Spleen (tissue), 7 donors: ENCODE data around the gene EIPR1.

Experiments
- POLR2A ChIP-seq, 3 donors: fragments of 450-650 bp; IDR thresholded peaks; one replicate each; pipeline ENCODE4 v1.5.1; 2017; ENCODE audit warnings: antibody characterized with exemption in 3 of 3, mild to moderate bottlenecking in 1 of 3
- POLR2AphosphoS5 ChIP-seq, 3 donors: sonication (generic); formaldehyde crosslinking; IDR thresholded peaks; one replicate each; pipeline ENCODE4 v1.5.1; 2017; ENCODE audit warnings: antibody characterized with exemption in 3 of 3
- TF ChIP-seq, protein P1 (sequence below), 11 experiments: fragments of 200-600 bp in 7 of 11; fragments of 450-650 bp in 4 of 11; sonication (generic) in 4 of 11; IDR thresholded peaks in 8 of 11; conservative IDR thresholded peaks in 3 of 11; 1 replicate in 7 of 11; 2 replicates in 4 of 11; pipeline versions ENCODE4 v1.4.0 to v1.8.0; 2016 to 2021; ENCODE audit warnings: antibody characterized with exemption in 11 of 11, inconsistent platforms in 4 of 11, mild to moderate bottlenecking in 1 of 11
- donor health status: DM: no; HTN: no; CAD: no; lungs with moderate emphysema.
- donor health status: DM: no; HTN: no; CAD: no.
- donor health status: DM: no; HTN: no; CAD: no.

DNA sequence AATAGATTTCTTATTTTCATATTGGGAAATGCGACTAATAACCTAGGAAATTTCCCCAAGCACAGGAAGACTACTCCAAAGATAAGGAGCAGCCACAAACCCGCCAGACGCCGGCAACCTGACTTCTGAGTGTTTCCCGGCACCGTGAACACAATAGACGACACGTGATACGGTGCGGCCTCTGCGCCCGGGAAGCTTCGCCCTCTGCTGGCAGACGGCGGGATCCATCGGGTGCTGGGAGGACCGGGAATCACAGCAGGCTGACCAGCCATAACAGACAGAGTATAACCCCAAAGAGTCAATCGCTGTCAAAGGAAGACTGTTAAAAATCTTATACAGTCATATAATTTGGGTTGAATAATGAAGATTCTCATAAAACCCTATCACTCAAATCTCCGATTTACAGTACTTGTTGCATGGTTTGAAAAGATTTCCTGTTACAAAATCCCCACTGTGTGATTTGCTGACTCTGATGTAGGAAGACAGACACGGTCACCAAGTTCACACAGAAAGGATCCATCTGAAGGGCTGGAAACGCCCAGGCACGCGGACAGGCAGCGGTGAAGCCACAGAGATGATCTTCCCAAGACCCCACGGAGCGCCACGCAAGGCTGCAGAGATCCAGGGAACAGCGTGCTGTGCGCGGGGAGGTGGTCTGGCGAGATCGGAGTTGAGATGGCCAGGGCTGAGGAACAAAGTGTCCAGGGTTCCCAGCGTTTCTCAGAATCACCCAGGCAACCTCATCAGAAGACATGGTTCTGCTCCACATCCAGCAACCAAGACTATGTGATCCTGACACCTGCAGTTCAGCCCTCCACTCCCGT, 73.8 kb downstream of the EIPR1 start:
- TF ChIP-seq, protein P1, sequence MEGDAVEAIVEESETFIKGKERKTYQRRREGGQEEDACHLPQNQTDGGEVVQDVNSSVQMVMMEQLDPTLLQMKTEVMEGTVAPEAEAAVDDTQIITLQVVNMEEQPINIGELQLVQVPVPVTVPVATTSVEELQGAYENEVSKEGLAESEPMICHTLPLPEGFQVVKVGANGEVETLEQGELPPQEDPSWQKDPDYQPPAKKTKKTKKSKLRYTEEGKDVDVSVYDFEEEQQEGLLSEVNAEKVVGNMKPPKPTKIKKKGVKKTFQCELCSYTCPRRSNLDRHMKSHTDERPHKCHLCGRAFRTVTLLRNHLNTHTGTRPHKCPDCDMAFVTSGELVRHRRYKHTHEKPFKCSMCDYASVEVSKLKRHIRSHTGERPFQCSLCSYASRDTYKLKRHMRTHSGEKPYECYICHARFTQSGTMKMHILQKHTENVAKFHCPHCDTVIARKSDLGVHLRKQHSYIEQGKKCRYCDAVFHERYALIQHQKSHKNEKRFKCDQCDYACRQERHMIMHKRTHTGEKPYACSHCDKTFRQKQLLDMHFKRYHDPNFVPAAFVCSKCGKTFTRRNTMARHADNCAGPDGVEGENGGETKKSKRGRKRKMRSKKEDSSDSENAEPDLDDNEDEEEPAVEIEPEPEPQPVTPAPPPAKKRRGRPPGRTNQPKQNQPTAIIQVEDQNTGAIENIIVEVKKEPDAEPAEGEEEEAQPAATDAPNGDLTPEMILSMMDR (IDR thresholded peaks at IDR 0.05 in 8 of 11, conservative IDR thresholded peaks at IDR 0.05 in 3 of 11) = peak; percentile 79 to 97 (median 93)
- TF ChIP-seq POLR2AphosphoS5 (IDR thresholded peaks at IDR 0.05) (peak; percentile 62 to 79 (median 78)), POLR2A (IDR thresholded peaks at IDR 0.05) (no peak)
